WTC11 (cell line): ENCODE results near the gene TAC3.

Experiments used
- NR1H2 ChIP-seq: sonication (generic); formaldehyde crosslinking; IDR thresholded peaks from 2 replicates; pipeline ENCODE4 v1.9.0; 2021; ENCODE audit warnings: mild to moderate bottlenecking, moderate library complexity, missing genetic modification reagents
- TCF7 ChIP-seq: sonication (generic); formaldehyde crosslinking; IDR thresholded peaks from 2 replicates; pipeline ENCODE4 v1.8.0; 2022; ENCODE audit warnings: mild to moderate bottlenecking, low read depth, missing genetic modification reagents, moderate library complexity
- ZBTB21 ChIP-seq: sonication (generic); formaldehyde crosslinking; IDR thresholded peaks from 2 replicates; pipeline ENCODE4 v1.8.1; 2023; ENCODE audit warnings: mild to moderate bottlenecking, missing genetic modification reagents, borderline replicate concordance
- TF ChIP-seq, protein P1 (sequence below): fragments of 200-600 bp; IDR thresholded peaks from 2 replicates; pipeline ENCODE4 v1.8.0; 2022; ENCODE audit warnings: antibody characterized with exemption
- TF ChIP-seq, protein P2 (sequence below): sonication (generic); formaldehyde crosslinking; IDR thresholded peaks from 2 replicates; pipeline ENCODE4 v1.8.0; 2022; ENCODE audit warnings: missing genetic modification reagents
- TF ChIP-seq, protein P3 (sequence below): fragments of 250-450 bp; sonication (Bioruptor Pico); IDR thresholded peaks from 2 replicates; pipeline ENCODE4 v2.1.2; 2022; ENCODE audit warnings: mild to moderate bottlenecking, moderate library complexity
- TF ChIP-seq, protein P4 (sequence below): sonication (generic); formaldehyde crosslinking; IDR thresholded peaks from 2 replicates; pipeline ENCODE4 v1.8.0; 2022; ENCODE audit warnings: mild to moderate bottlenecking, missing genetic modification reagents
- TF ChIP-seq, protein P5 (sequence below): sonication (generic); formaldehyde crosslinking; IDR thresholded peaks from 2 replicates; pipeline ENCODE4 v1.8.1; 2022; ENCODE audit warnings: low read depth, mild to moderate bottlenecking, moderate library complexity, missing genetic modification reagents, borderline replicate concordance
- TF ChIP-seq, protein P6 (sequence below): sonication (generic); formaldehyde crosslinking; conservative IDR thresholded peaks from 2 replicates; pipeline ENCODE4 v1.8.1; 2022; ENCODE audit warnings: mild to moderate bottlenecking, missing genetic modification reagents
- TF ChIP-seq, protein P7 (sequence below): sonication (generic); formaldehyde crosslinking; IDR thresholded peaks from 2 replicates; pipeline ENCODE4 v1.8.1; 2023; ENCODE audit warnings: mild to moderate bottlenecking, missing genetic modification reagents, borderline replicate concordance

DNA sequence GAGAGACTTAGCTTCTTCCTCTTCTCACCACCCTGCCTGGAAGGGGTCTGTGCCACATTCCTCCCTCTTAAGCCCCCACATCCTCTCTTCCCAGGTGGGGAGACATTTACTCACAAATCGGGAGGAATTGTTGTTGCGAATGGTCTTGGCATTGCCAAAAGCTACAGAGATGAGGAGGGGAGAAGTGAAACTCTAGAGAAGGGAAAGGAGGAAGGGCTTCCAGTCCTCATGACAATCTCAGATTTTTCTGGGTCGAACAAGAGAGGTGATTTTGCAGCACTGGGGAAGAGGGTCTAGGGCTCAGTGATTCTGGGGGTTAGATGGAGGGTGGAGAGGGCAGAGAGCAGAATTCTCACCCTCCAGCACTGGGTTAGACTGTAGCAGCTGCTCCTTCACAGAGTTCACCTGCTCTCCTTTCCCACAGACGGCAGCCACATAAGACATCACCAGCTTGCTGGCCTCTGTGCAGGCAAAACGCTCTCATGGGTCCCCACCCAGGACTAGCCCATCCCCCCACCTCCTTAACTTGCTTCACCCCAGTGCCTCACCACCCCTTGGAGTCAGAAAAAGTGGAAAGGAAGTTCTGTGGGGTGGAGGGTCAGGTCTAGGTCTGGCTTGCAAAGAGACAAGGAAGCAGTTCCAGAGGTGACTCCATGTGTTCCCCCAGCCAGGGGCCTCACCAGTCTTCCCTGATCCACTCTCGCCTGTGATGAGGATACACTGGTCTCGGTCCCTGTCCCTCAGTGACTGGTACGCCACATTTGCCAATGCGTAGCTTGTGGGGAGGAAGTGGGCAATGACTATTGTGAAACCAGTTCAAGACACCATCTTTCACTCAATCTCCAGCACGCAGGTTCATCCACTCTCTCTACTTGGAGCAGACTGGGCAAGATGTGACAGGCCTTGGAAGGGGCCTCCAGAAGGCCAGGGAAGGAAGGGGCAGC is 30.9 kb upstream of the TAC3 start:
- TF ChIP-seq, protein P1, sequence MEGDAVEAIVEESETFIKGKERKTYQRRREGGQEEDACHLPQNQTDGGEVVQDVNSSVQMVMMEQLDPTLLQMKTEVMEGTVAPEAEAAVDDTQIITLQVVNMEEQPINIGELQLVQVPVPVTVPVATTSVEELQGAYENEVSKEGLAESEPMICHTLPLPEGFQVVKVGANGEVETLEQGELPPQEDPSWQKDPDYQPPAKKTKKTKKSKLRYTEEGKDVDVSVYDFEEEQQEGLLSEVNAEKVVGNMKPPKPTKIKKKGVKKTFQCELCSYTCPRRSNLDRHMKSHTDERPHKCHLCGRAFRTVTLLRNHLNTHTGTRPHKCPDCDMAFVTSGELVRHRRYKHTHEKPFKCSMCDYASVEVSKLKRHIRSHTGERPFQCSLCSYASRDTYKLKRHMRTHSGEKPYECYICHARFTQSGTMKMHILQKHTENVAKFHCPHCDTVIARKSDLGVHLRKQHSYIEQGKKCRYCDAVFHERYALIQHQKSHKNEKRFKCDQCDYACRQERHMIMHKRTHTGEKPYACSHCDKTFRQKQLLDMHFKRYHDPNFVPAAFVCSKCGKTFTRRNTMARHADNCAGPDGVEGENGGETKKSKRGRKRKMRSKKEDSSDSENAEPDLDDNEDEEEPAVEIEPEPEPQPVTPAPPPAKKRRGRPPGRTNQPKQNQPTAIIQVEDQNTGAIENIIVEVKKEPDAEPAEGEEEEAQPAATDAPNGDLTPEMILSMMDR: no peak
- TF ChIP-seq, protein P2, sequence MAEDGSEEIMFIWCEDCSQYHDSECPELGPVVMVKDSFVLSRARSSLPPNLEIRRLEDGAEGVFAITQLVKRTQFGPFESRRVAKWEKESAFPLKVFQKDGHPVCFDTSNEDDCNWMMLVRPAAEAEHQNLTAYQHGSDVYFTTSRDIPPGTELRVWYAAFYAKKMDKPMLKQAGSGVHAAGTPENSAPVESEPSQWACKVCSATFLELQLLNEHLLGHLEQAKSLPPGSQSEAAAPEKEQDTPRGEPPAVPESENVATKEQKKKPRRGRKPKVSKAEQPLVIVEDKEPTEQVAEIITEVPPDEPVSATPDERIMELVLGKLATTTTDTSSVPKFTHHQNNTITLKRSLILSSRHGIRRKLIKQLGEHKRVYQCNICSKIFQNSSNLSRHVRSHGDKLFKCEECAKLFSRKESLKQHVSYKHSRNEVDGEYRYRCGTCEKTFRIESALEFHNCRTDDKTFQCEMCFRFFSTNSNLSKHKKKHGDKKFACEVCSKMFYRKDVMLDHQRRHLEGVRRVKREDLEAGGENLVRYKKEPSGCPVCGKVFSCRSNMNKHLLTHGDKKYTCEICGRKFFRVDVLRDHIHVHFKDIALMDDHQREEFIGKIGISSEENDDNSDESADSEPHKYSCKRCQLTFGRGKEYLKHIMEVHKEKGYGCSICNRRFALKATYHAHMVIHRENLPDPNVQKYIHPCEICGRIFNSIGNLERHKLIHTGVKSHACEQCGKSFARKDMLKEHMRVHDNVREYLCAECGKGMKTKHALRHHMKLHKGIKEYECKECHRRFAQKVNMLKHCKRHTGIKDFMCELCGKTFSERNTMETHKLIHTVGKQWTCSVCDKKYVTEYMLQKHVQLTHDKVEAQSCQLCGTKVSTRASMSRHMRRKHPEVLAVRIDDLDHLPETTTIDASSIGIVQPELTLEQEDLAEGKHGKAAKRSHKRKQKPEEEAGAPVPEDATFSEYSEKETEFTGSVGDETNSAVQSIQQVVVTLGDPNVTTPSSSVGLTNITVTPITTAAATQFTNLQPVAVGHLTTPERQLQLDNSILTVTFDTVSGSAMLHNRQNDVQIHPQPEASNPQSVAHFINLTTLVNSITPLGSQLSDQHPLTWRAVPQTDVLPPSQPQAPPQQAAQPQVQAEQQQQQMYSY: no peak
- no peak for TF ChIP-seq NR1H2 (CRISPR knock-in tag)
- no peak for TF ChIP-seq ZBTB21 (CRISPR knock-in tag)
- TF ChIP-seq, protein P3, sequence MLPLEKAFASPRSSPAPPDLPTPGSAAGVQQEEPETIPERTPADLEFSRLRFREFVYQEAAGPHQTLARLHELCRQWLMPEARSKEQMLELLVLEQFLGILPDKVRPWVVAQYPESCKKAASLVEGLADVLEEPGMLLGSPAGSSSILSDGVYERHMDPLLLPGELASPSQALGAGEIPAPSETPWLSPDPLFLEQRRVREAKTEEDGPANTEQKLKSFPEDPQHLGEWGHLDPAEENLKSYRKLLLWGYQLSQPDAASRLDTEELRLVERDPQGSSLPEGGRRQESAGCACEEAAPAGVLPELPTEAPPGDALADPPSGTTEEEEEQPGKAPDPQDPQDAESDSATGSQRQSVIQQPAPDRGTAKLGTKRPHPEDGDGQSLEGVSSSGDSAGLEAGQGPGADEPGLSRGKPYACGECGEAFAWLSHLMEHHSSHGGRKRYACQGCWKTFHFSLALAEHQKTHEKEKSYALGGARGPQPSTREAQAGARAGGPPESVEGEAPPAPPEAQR: no peak
- TF ChIP-seq, protein P4, sequence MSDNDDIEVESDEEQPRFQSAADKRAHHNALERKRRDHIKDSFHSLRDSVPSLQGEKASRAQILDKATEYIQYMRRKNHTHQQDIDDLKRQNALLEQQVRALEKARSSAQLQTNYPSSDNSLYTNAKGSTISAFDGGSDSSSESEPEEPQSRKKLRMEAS (CRISPR knock-in tag): no peak
- TF ChIP-seq, protein P5, sequence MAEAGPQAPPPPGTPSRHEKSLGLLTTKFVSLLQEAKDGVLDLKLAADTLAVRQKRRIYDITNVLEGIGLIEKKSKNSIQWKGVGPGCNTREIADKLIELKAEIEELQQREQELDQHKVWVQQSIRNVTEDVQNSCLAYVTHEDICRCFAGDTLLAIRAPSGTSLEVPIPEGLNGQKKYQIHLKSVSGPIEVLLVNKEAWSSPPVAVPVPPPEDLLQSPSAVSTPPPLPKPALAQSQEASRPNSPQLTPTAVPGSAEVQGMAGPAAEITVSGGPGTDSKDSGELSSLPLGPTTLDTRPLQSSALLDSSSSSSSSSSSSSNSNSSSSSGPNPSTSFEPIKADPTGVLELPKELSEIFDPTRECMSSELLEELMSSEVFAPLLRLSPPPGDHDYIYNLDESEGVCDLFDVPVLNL (CRISPR knock-in tag): no peak
- TF ChIP-seq, protein P6, sequence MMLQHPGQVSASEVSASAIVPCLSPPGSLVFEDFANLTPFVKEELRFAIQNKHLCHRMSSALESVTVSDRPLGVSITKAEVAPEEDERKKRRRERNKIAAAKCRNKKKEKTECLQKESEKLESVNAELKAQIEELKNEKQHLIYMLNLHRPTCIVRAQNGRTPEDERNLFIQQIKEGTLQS (CRISPR knock-in tag): no peak
- TF ChIP-seq, protein P7, sequence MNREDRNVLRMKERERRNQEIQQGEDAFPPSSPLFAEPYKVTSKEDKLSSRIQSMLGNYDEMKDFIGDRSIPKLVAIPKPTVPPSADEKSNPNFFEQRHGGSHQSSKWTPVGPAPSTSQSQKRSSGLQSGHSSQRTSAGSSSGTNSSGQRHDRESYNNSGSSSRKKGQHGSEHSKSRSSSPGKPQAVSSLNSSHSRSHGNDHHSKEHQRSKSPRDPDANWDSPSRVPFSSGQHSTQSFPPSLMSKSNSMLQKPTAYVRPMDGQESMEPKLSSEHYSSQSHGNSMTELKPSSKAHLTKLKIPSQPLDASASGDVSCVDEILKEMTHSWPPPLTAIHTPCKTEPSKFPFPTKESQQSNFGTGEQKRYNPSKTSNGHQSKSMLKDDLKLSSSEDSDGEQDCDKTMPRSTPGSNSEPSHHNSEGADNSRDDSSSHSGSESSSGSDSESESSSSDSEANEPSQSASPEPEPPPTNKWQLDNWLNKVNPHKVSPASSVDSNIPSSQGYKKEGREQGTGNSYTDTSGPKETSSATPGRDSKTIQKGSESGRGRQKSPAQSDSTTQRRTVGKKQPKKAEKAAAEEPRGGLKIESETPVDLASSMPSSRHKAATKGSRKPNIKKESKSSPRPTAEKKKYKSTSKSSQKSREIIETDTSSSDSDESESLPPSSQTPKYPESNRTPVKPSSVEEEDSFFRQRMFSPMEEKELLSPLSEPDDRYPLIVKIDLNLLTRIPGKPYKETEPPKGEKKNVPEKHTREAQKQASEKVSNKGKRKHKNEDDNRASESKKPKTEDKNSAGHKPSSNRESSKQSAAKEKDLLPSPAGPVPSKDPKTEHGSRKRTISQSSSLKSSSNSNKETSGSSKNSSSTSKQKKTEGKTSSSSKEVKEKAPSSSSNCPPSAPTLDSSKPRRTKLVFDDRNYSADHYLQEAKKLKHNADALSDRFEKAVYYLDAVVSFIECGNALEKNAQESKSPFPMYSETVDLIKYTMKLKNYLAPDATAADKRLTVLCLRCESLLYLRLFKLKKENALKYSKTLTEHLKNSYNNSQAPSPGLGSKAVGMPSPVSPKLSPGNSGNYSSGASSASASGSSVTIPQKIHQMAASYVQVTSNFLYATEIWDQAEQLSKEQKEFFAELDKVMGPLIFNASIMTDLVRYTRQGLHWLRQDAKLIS: no peak
- no peak for TF ChIP-seq TCF7
